ENCODE results near the gene CEACAM19. TPM values are rescaled to one million over a fixed set of nuclear protein-coding genes. Genes with fewer than 3 reads are reported as not detected.
"Not testable (repeated sequence)": the region's sequence is repeated elsewhere in the genome, so short reads cannot be mapped to it uniquely, and the experiment has no call there.

Gene CEACAM19, protein sequence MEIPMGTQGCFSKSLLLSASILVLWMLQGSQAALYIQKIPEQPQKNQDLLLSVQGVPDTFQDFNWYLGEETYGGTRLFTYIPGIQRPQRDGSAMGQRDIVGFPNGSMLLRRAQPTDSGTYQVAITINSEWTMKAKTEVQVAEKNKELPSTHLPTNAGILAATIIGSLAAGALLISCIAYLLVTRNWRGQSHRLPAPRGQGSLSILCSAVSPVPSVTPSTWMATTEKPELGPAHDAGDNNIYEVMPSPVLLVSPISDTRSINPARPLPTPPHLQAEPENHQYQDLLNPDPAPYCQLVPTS
- 1 to 10 TPM; 5.3 to 6.1 TPM for total RNA-seq

DNA sequence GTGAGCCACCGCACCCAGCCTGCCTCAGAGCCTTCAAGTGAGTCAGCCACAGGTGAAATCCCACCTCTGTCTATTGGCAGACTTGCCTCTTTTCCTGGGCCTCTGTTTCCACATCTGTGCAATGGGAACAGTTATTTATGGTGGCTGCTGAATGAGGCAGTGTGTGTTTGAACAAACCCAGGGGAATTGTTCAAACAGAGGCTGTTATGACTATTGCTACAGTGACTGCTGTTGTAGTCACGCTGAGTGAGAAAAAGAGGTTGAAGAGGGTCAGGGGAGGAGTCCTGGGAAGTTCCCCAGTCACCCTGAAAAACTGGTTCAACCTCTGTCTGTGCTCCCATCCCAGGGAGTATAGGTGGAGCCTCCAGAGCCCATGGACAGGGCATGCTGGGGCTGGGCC lies at the start of gene CEACAM19:
Gene CEACAM19, plus strand, starts transcription at position 83 of the 400 bp plus-strand sequence. CDS start 450 bp downstream, outside the sequence.
- H3K4me1 ChIP-seq: no peaks in the 10 kb centered on the region
- H3K27me3 ChIP-seq: no peaks in the 10 kb centered on the region
- H3K36me3 ChIP-seq: no peaks in the 10 kb centered on the region
- intact Hi-C loops (cut with DNase I): no loop called here
- DNase-seq: no peak
- TF ChIP-seq, protein P1, sequence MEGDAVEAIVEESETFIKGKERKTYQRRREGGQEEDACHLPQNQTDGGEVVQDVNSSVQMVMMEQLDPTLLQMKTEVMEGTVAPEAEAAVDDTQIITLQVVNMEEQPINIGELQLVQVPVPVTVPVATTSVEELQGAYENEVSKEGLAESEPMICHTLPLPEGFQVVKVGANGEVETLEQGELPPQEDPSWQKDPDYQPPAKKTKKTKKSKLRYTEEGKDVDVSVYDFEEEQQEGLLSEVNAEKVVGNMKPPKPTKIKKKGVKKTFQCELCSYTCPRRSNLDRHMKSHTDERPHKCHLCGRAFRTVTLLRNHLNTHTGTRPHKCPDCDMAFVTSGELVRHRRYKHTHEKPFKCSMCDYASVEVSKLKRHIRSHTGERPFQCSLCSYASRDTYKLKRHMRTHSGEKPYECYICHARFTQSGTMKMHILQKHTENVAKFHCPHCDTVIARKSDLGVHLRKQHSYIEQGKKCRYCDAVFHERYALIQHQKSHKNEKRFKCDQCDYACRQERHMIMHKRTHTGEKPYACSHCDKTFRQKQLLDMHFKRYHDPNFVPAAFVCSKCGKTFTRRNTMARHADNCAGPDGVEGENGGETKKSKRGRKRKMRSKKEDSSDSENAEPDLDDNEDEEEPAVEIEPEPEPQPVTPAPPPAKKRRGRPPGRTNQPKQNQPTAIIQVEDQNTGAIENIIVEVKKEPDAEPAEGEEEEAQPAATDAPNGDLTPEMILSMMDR (IDR thresholded peaks at IDR 0.05): no peak
- H3K9me3 ChIP-seq: no peaks in the 10 kb centered on the region
- H3K4me3 ChIP-seq: no peak within 1 kb of the TSS
- H3K27ac ChIP-seq: no peak within 1 kb of the TSS
- no peak within 1 kb of the TSS for H3K9ac ChIP-seq (ENCODE audit: low read depth in 2 of 2, low read length in 2 of 2)

DNA sequence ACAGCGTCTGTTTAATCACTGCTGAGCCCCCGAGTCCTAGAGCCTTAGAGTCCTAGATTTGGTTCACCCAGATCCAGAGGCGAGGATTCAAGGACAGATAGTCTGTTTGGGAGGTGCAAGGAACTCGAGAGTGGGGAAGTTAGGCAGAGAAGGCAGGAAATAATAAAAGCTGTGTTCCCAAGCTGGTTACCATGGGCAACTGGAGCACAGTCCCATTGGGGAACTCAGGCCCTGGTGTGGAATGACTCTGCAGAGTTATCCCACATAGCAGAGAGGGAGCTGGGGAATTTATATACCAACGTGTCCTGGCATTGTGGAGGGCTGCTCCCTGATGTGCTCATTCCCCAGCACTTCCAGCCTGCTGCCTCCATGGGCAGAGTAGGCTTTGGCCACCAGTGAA lies 48.2 kb upstream of the CEACAM19 start:
- no peak overlapping the region for H3K9ac ChIP-seq (ENCODE audit: low read depth in 2 of 2, low read length in 2 of 2)
- H3K4me1 ChIP-seq: no peaks in the 10 kb centered on the region
- H3K9me3 ChIP-seq: no peaks in the 10 kb centered on the region
- H3K36me3 ChIP-seq: no peaks in the 10 kb centered on the region
- no peak overlapping the region for H3K4me3 ChIP-seq
- H3K27ac ChIP-seq: no peak overlapping the region
- no peak for DNase-seq
- intact Hi-C loops (cut with DNase I): no loop called here
- TF ChIP-seq, protein P1 (IDR thresholded peaks at IDR 0.05): no peak
- no peaks in the 10 kb centered on the region for H3K27me3 ChIP-seq

DNA sequence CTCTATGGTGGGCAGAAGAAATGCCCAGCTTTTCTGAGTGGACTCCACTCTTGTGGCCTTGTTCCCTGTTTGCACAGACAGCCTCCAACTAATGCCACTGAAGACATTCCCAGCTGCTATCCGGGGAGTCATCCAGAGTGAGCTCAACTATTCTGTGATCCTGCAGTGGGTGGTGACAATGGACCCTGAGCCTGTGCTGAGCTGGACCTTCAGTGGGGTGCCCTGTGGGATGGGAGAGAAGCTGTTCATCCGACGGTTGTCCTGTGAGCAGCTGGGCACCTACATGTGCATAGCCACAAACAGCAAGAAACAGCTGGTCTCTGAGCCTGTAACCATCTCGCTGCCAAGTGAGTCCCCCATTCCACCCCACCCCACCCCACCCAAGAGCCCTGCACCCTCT lies 47.7 kb upstream of the CEACAM19 start:
- H3K36me3 ChIP-seq: no peaks in the 10 kb centered on the region
- no peak for DNase-seq
- no peak overlapping the region for H3K9ac ChIP-seq (ENCODE audit: low read depth in 2 of 2, low read length in 2 of 2)
- H3K4me1 ChIP-seq: no peaks in the 10 kb centered on the region
- H3K27ac ChIP-seq: no peak overlapping the region
- no peaks in the 10 kb centered on the region for H3K27me3 ChIP-seq
- intact Hi-C loops (cut with DNase I): no loop called here
- no peak overlapping the region for H3K4me3 ChIP-seq
- TF ChIP-seq, protein P1 (IDR thresholded peaks at IDR 0.05): no peak
- H3K9me3 ChIP-seq: no peaks in the 10 kb centered on the region

DNA sequence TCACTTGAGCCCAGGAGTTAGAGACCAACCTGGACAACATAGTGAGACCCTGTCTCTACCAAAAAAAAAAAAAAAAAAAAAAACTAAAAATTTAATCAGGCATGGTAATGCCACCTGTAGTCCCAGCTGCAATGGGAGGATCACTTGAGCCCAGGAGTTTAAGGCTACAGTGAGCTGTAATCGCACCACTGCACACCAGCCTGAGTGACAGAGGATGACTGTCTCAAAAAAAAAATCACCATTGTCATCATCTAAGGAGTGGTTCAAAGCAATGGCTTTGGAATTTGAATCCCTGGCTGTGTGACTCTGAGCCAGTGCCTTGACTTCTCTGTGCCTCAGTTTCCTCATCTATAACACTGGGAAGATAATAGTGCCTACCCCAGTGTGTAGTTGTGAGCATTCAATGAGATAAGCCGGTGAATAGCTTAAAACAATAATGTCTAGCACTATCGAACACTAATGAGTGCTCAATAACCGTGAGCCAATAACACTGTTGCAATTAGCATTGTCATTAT lies 46.4 kb upstream of the CEACAM19 start:
- Histone ChIP-seq H3K27ac (no peak overlapping the region), H3K4me3 (no peak overlapping the region), H3K9ac (ENCODE audit: low read depth in 2 of 2, low read length in 2 of 2) (no peak overlapping the region), H3K4me1 (no peaks in the 10 kb centered on the region), H3K36me3 (no peaks in the 10 kb centered on the region), H3K9me3 (no peaks in the 10 kb centered on the region), H3K27me3 (no peaks in the 10 kb centered on the region)
- intact Hi-C loops (cut with DNase I): no loop called here
- DNase-seq: no peak
- TF ChIP-seq, protein P1 (IDR thresholded peaks at IDR 0.05): no peak

DNA sequence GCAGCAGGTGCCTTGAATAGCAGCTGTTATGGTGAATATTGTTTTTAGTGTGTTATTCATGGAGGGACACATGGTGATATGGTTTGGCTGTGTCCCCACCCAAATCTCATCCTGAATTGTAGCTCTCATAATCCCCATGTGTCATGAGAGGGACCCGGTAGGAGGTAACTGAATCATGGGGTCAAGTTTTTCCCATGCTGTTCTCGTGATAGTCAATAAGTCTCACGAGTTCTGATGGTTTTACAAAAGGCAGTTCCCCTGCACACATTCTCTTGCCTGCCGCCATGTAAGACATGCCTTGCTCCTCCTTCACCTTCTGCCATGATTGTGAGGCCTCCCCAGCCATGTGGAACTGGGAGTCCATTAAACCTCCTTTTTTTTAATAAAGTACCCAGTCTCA lies 45.6 kb upstream of the CEACAM19 start:
- H3K27ac ChIP-seq: not testable (repeated sequence)

DNA sequence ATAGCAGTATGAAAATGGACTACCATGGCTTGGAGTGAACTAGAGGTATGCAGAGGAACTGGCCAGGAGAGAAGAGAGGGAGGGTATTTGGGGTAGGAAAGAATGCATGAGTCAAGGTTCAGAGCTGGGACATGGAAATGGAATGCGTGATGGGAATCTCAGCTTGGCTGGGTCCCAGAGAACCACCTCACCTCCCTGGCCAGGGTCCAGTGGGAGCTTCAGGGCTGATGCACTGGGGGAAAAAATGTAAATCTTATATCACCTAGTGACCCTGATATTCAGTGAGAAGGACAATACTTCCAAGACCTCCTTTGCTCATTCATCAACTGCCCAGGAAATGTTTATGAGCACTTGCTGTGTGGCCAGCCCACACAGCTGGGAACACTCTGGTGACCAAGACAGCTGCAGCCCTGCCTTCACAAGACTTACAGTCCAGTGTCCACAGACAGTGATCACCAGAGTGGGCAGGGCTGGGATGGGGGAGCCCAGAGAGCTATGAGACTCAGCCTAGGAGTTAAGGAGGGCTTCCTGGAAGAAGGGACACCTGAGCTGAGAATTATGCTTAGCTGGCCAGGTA lies 45.1 kb upstream of the CEACAM19 start:
- Histone ChIP-seq H3K4me1 (no peaks in the 10 kb centered on the region), H3K4me3 (no peak overlapping the region), H3K9me3 (no peaks in the 10 kb centered on the region), H3K9ac (ENCODE audit: low read depth in 2 of 2, low read length in 2 of 2) (no peak overlapping the region), H3K27me3 (no peaks in the 10 kb centered on the region), H3K27ac (no peak overlapping the region), H3K36me3 (no peaks in the 10 kb centered on the region)
- TF ChIP-seq, protein P1 (IDR thresholded peaks at IDR 0.05): no peak
- no peak for DNase-seq
- intact Hi-C loops (cut with DNase I): no loop called here

More for the DNA sequence above, 45.6 kb upstream of the CEACAM19 start:
- intact Hi-C loops (cut with DNase I); DNase-seq; H3K4me1 ChIP-seq; H3K36me3 ChIP-seq; H3K4me3 ChIP-seq; H3K9ac ChIP-seq (ENCODE audit: low read depth in 2 of 2, low read length in 2 of 2); H3K9me3 ChIP-seq; H3K27me3 ChIP-seq: not testable (repeated sequence)
